ENCODE measurements around the gene ST14. TPM values are rescaled to one million over a fixed set of nuclear protein-coding genes. Genes with fewer than 3 reads are reported as not detected.

Gene ST14
- total RNA-seq, 3 donors from 2014 or later (not counting 1 experiment from before 2014, with no cell fraction given) = 0.61 to 1.9 (median 1.0) TPM

DNA sequence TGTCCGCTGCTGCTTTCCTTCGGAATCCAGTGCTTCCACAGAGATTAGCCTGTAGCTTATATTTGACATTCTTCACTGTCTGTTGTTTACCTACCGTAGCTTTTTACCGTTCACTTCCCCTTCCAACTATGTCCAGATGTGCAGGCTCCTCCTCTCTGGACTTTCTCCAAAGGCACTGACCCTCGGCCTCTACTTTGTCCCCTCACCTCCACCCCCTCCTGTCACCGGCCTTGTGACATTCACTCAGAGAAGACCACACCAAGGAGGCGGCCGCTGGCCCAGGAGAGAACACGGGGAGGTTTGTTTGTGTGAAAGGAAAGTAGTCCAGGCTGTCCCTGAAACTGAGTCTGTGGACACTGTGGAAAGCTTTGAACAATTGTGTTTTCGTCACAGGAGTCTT lies 15.4 kb upstream of the ST14 start:
- Histone ChIP-seq H3K27me3 (ENCODE audit: control insufficient read depth, insufficient read depth, low read length) (no peaks in the 10 kb centered on the region), H3K27ac (ENCODE audit: low read length) (no peak overlapping the region), H3K4me1 (ENCODE audit: control insufficient read depth, insufficient read depth, low read length) (peaks cover 20% of the 10 kb centered on the region), H3K9me3 (ENCODE audit: control insufficient read depth, insufficient read depth, low read length) (no peaks in the 10 kb centered on the region), H3K4me3 (ENCODE audit: low read length) (no peak overlapping the region), H3K36me3 (ENCODE audit: control insufficient read depth, insufficient read depth, low read length) (peaks cover 21% of the 10 kb centered on the region)
- 92% methylated on average over 10 of the region's 10 CpGs for WGBS (ENCODE audit: insufficient coverage)
- no peak overlapping the region for H3K4me3 Mint-ChIP-seq
- intact Hi-C loops (cut with micrococcal nuclease) = no loop called here
- peaks cover 25 to 26% of the 10 kb centered on the region in 2 donors for H3K4me1 Mint-ChIP-seq
- no peaks in the 10 kb centered on the region for H3K36me3 Mint-ChIP-seq
- no peak for DNase-seq
- no peaks in the 10 kb centered on the region for H3K27me3 Mint-ChIP-seq (ENCODE audit: low read depth in 2 of 2)
- TF ChIP-seq, protein P1, sequence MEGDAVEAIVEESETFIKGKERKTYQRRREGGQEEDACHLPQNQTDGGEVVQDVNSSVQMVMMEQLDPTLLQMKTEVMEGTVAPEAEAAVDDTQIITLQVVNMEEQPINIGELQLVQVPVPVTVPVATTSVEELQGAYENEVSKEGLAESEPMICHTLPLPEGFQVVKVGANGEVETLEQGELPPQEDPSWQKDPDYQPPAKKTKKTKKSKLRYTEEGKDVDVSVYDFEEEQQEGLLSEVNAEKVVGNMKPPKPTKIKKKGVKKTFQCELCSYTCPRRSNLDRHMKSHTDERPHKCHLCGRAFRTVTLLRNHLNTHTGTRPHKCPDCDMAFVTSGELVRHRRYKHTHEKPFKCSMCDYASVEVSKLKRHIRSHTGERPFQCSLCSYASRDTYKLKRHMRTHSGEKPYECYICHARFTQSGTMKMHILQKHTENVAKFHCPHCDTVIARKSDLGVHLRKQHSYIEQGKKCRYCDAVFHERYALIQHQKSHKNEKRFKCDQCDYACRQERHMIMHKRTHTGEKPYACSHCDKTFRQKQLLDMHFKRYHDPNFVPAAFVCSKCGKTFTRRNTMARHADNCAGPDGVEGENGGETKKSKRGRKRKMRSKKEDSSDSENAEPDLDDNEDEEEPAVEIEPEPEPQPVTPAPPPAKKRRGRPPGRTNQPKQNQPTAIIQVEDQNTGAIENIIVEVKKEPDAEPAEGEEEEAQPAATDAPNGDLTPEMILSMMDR (IDR thresholded peaks at IDR 0.05) = no peak
- ATAC-seq = no peak
- peak overlapping the region in 1 of 2 donors; percentile 72 for H3K27ac Mint-ChIP-seq
- no peaks in the 10 kb centered on the region for H3K9me3 Mint-ChIP-seq

GRCh38 chr11:130144861-130145281 lies 14.7 kb upstream of the ST14 start:
- H3K27ac ChIP-seq (ENCODE audit: low read length) = no peak overlapping the region

DNA sequence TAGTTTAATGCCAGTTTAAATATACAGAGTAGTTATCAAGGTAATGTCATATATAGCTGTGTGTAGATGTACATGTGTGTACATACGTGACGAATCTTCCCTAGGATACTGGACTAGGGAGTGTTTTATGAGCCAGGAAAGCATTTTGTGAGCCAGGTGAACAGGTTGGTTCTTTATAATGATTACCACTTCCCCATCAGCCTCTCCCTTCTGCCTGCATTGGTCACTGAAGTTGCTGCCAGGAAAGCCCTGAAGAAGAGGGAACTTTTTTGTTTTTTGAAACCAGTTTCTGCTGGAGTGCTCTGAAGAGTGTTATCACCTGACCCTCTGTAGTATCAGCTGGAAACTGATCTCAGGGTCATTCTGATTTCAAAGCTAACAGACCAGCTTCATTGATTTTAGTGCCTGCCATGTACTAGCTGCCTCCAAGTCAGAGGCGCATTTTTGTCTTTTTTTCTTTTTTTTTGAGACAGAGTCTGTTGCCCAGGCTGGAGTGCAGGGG lies 14.2 kb upstream of the ST14 start:
- H3K27ac Mint-ChIP-seq = peak overlapping the region; percentile 63 to 72
- H3K36me3 Mint-ChIP-seq = no peaks in the 10 kb centered on the region
- TF ChIP-seq, protein P1 (IDR thresholded peaks at IDR 0.05) = no peak
- no peak overlapping the region for H3K4me3 ChIP-seq (ENCODE audit: low read length)
- H3K27ac ChIP-seq (ENCODE audit: low read length) = no peak overlapping the region
- no peak for ATAC-seq
- no peaks in the 10 kb centered on the region for H3K27me3 ChIP-seq (ENCODE audit: control insufficient read depth, insufficient read depth, low read length)
- H3K36me3 ChIP-seq (ENCODE audit: control insufficient read depth, insufficient read depth, low read length) = peaks cover 20% of the 10 kb centered on the region
- WGBS (ENCODE audit: insufficient coverage) = 100% methylated on average over 3 of the region's 3 CpGs
- peaks cover 27 to 28% of the 10 kb centered on the region in 2 donors for H3K4me1 Mint-ChIP-seq
- no peaks in the 10 kb centered on the region for H3K27me3 Mint-ChIP-seq (ENCODE audit: low read depth in 2 of 2)
- H3K4me3 Mint-ChIP-seq = no peak overlapping the region
- DNase-seq = no peak
- H3K9me3 Mint-ChIP-seq = no peaks in the 10 kb centered on the region
- peaks cover 20% of the 10 kb centered on the region for H3K4me1 ChIP-seq (ENCODE audit: control insufficient read depth, insufficient read depth, low read length)
- intact Hi-C loops (cut with micrococcal nuclease) = no loop called here
- H3K9me3 ChIP-seq (ENCODE audit: control insufficient read depth, insufficient read depth, low read length) = no peaks in the 10 kb centered on the region

More at GRCh38 chr11:130144861-130145281, 14.7 kb upstream of the ST14 start:
- Histone ChIP-seq H3K27me3 (ENCODE audit: control insufficient read depth, insufficient read depth, low read length) (no peaks in the 10 kb centered on the region), H3K9me3 (ENCODE audit: control insufficient read depth, insufficient read depth, low read length) (no peaks in the 10 kb centered on the region), H3K36me3 (ENCODE audit: control insufficient read depth, insufficient read depth, low read length) (peaks cover 21% of the 10 kb centered on the region), H3K4me3 (ENCODE audit: low read length) (no peak overlapping the region), H3K4me1 (ENCODE audit: control insufficient read depth, insufficient read depth, low read length) (peaks cover 20% of the 10 kb centered on the region)
- intact Hi-C loops (cut with micrococcal nuclease) = no loop called here
- no peaks in the 10 kb centered on the region for H3K9me3 Mint-ChIP-seq
- H3K27ac Mint-ChIP-seq = peak overlapping the region; percentile 63 to 72
- TF ChIP-seq, protein P1 (IDR thresholded peaks at IDR 0.05) = no peak
- no peak overlapping the region for H3K4me3 Mint-ChIP-seq
- H3K36me3 Mint-ChIP-seq = no peaks in the 10 kb centered on the region
- DNase-seq (no peak), ATAC-seq (no peak)
- H3K27me3 Mint-ChIP-seq (ENCODE audit: low read depth in 2 of 2) = no peaks in the 10 kb centered on the region
- 97% methylated on average over 7 of the region's 7 CpGs for WGBS (ENCODE audit: insufficient coverage)
- peaks cover 27 to 28% of the 10 kb centered on the region in 2 donors for H3K4me1 Mint-ChIP-seq

Measured in natural killer cell (primary cell).